Medulla oblongata (tissue), 1 donor: ENCODE data around the gene RIMOC1.

Source experiments
- DNase-seq: peaks from one replicate; pipeline ENCODE4 v3.0.0-alpha.2; 2015; ENCODE audit errors: extremely low spot score

The RIMOC1 gene, protein sequence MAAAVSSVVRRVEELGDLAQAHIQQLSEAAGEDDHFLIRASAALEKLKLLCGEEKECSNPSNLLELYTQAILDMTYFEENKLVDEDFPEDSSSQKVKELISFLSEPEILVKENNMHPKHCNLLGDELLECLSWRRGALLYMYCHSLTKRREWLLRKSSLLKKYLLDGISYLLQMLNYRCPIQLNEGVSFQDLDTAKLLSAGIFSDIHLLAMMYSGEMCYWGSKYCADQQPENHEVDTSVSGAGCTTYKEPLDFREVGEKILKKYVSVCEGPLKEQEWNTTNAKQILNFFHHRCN

DNA sequence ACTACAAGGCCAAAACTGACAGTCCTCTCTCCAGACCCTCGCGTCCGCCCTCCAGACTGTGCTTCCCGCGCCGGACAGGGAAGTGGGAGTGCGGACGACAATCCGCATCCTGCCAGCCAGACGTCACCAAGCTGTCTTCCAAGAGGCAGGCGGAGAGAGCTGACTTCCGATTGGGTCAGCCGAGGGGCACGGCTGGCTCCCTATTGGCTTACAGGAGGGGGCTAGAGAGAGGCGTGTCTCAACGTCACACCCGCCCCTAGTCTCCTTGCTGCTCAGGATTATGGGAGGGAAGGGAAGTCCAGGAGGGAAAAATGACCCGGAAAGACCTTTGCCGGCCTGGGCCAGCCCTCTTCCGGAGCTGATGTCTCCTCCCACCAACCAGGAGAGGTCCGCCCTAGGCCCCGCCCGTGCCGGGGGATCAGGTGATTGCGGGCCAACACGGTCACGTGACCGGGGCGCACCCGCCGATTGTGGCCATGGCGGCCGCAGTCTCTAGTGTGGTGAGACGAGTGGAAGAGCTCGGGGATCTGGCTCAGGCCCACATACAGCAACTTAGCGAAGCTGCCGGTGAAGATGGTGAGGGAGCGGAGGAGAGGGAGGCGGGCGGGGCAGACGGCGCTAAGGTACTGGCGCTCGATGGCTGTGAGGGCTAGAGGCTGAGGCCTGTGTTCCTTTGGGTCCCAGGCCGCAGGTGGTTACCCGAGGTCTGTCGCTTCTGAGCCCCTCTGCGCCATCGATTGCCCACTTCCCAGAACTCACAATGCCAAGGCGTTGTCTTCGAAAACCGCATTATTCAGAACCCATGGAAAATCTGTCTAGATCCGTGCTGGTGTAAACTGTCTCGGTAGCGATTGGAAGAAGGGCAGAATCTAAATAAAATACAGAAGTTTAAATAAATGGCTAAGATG is at the start of gene RIMOC1:
RIMOC1 (plus strand) TSS at position 453 of the 908 bp plus-strand sequence; CDS start at position 477, 24 bp downstream.
- peak; percentile 100 for DNase-seq

GRCh38 chr5:41856644-41857491 is 47.3 kb upstream of the RIMOC1 start:
- DNase-seq, result peak; percentile 92

DNA sequence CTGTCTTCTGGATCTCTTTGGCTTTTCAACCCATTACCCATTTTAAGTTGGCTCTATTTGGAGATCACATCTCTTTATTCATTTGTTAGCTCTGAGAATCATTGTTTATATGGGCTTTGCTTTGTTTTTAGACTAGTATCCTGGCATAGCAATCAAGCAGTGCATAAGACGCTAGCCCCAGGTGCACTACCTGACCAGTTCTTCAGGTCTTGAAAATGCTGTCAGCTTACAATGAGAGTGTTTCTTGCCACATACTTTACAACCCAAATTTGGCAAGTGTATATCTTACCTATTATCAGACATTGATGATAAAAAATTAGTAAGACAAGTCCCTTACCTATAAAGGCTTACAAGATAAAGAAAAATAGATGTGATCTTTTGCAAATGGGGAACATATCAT is 46.2 kb upstream of the RIMOC1 start:
- no peak for DNase-seq

DNA sequence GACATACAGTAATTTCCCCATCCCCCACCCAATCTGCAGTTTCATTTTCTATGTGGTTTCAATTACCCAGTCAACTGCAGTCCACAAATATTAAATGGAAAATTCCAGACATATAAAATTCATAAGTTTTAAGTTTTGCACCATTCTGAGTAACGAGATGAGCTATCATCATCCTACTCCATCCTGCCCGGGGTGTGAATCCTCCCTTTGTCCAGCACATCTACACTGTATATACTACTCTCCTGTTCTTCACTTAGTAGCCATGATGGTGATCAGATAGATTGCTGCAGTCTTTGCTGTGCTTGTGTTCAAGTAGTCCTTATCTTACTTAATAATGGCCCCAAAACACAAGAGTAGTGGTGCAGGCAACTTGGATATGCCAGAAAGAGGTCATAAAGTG is 45.3 kb upstream of the RIMOC1 start:
- no peak for DNase-seq

DNA sequence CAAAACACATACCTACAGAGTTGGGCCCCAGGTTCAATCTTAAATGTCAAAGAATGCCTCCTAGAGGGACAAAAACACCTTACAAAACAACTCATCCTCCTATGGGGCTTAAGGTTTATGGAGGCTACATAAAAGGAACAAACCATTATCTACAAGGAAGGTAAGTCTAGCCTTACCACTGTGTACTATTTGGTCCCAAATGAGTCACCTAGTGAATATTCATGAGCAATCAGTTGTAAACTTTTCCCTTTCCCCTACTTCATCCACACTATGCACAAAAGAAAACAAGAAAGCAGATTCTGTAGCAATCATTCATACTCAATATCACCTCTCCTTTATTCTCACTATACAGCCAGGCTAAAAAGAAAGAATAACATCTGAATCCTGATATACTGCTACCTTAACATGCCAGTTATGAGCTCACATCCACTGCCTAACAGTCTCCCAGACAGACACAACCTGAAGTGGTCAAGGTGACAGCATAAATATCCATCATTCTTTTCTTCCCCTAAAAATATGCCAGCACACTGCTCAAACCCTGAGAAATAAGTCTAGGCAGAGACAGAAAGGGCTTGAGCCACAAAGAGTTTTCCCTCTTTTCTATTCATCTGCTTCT is 40.2 kb upstream of the RIMOC1 start:
- DNase-seq, result no peak

DNA sequence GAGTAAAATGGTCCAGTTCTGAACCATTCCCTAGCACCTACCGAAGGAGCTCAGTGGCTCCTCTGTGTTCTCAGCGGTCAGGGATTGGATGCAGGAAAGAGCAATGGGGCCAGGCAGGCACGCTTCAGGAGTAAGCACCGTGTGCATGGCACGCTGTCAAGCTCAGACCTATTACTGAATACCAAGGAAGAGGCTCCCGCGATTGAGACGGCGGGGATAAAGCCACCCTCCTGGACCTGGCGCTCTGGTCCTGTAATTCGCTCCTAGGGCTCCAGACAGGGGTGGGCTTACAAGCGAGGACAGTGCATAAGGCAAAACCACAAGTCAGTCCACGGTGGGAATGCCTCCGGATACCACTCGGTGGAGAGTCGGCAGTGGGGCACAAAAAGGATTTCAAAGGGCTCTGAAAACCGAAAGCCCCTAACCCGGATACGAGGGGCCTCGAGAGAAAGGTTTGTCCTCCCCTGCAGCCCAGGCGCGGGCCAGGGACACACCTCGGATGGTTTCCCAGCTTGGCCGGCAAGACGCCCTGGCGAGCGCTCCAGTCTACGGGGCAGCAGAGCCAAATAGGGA is 34.9 kb upstream of the RIMOC1 start:
- peak; percentile 58 for DNase-seq

- DNase-seq, result peak; percentile 50
These were observed 34.2 kb upstream of the RIMOC1 start, which contains the start of gene OXCT1 for GRCh38 chr5:41869724-41870626. Gene OXCT1, minus strand, starts transcription at chr5:41870425. Its CDS starts 67 bp downstream, at chr5:41870358.

GRCh38 chr5:41870627-41871048 is 33.5 kb upstream of the RIMOC1 start:
- DNase-seq, result no peak

DNA sequence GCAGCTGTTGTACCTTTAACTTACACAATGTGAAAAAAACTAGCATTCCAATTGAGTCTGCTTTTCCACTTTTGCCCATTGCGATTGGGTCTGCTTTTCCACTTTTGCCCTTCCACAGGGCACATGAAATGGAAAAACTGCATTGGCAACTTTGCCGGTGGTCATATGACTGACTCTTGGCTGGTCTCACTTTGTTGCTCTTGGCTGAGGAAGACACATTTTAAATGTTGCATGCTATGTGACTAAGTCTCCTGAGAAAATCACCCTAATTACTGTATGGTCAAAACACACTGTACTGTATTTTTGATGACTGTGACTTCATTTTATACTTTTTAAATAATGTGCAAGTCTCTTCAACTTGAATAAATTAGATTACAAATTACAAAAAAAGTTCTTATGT is 32.3 kb upstream of the RIMOC1 start:
- peak; percentile 76 for DNase-seq

- no peak for DNase-seq
These were observed 29.6 kb upstream of the RIMOC1 start for GRCh38 chr5:41874512-41875060.

- no peak for DNase-seq
These were observed 29.0 kb upstream of the RIMOC1 start for GRCh38 chr5:41875121-41875520.

GRCh38 chr5:41876678-41877077 is 27.5 kb upstream of the RIMOC1 start:
- DNase-seq, result no peak

DNA sequence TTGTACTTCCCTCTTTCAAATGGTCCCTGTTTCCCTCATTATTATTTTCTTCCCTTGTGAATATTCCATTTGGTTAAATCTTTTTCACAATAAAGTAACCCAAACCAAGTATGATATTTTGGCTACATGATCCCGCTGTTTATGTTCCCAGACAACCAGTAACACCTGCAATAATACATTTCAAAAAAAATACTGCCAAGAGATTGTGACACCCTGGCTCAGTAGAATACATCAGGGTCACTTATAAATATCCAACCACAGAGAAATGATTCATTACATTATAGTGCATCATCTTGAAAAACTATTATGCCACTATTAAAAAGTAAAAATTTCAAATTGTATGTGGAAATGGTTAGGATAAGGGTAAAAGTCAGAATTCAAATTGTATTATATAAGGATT is 26.7 kb upstream of the RIMOC1 start:
- DNase-seq, result no peak

DNA sequence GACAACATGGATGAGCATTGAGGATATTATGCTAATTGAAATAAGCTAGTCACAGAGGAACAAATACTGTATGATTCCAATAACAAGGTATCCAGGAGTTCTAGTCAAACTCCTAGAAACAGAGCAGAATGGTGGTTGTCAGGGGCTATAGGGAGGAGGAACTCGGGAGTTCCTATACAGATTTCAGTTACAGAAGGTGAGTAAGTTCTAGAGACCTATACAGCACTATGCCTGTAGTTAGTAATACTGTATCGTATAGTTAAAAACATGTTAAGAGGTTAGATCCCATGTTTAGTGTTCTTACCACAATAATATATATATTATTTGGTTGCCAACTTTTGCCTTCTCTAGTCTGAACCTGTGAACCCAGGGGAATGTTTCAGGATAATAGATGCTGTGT is 26.0 kb upstream of the RIMOC1 start:
- DNase-seq, result no peak

DNA sequence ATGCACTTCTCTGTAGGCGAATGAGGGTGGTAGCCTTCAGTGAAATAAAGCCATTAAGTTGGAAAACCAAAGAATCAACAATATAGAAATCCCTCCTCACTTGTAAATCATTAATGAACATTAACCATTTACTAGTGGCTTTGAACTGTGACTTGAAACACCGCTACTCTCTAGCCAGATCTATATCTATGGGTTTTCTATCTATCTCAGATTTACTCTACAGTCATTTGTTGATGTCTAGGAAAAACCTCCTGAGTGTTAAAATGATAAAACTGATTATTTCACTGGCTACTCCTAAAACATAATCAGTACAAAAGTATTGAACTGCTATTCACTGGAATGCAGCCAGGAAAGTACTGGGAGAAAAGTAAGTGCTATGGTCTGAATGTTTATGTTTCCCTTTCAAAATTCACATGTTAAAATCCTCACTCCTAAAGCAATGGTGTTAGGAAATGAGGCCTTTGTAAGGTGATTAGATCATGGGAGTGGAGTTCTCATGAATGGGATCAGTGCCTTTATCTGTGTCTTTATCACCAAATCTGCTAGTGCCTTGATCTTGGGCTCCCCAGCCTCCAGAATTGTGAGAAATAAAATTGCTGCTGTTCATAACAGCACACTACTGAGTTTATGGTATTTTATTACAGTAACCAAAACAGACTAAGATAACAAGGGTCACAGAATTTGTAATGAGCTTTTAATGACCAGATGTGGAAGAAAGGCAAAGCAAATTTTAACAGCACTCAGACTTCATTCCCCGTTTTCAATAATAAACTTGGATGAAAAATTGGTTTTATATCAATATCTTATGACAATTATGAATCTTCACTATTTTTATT is 25.3 kb upstream of the RIMOC1 start:
- DNase-seq, result no peak

DNA sequence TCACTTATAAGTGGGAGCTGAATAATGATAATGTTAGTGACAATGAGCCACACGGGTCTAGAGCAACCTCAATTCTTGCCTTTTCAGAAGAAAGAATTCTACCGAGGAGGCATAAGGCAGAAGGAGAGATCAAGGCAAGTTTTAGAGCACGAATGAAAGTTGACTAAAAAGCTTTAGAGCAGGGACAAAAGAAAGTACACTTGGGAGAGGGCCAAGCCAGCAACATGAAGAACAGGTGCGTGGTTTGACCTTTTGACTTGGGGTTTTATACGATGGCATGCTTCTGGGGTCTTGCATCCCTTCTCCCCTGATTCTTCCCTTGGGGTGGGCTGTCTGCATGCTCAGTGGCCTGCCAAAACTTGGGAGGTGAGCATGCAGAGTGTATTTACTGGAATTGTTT is 21.4 kb upstream of the RIMOC1 start:
- no peak for DNase-seq

- DNase-seq, result no peak
These were observed 20.9 kb upstream of the RIMOC1 start for GRCh38 chr5:41883243-41883642.

DNA sequence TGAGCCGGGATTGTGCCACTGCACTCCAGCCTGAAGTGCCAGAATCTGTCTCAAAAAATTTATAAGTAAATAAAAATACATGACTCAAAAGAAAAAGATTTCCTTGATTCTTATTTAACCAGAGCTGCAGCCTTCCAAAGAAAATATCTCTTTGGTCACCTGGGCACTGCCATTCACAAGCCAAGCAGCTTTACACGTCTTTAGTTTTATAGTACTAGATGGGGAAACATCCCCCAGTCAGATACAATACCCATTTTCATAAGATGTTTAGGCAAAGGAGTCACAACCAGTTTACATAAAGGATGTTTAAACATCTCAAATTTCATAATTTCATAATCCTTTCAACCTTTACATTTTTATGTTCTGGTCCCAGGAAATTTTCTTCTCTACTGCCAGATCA is 20.2 kb upstream of the RIMOC1 start:
- DNase-seq, result no peak

DNA sequence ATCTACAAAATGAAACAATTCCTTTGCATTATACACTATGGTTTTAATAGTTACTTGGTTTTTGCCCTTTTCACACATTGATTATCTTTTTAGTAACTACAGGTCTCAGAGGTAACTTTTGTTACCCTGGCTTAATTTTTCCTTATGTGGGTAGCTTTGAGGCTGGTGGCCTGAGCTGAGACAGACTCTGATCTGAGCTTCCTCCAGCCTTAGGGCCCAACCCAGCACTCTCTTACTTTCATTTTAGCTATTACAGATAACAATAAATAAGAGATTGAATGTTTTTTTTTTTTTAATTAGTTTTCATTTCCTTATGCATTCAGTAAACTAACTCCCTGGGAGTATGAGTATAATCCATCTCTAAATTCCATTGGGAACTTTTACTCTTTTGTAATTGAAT is 18.9 kb upstream of the RIMOC1 start:
- DNase-seq, result no peak
